ENCODE data around the gene ZNF304.

DNA sequence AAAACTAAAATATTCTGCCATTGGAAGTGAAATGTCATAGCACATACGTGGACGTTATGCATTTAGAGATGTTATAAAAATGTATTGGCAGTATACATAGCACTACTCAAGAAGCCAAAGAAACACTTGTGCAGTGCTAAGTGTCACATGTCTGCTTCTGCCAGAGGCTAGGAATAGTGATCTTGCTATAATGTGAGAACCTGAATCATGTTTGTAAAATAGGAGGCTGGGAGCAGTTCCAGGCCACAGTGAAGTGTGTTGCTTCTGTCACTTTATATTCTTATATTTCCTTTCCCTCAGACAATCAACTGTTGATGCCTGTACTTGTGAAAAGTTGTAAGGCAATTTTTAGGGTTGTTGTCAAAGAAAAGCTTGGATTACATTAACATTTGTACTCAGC lies 15.7 kb downstream of the ZNF304 start:
- TF ChIP-seq CTCF (IDR thresholded peaks at IDR 0.05) (no peak), POLR2A (IDR thresholded peaks at IDR 0.05) (no peak)
